NCI-H2107 (cell line): ENCODE measurements around the gene HELZ.
"Not testable (repeated sequence)": the region's sequence is repeated elsewhere in the genome, so short reads cannot be mapped to it uniquely, and the experiment has no call there.

Experiments used
- DNase-seq: peaks from one replicate; lab custom pipeline; 2025; lab: John Stamatoyannopoulos, UW

HELZ gene

DNA sequence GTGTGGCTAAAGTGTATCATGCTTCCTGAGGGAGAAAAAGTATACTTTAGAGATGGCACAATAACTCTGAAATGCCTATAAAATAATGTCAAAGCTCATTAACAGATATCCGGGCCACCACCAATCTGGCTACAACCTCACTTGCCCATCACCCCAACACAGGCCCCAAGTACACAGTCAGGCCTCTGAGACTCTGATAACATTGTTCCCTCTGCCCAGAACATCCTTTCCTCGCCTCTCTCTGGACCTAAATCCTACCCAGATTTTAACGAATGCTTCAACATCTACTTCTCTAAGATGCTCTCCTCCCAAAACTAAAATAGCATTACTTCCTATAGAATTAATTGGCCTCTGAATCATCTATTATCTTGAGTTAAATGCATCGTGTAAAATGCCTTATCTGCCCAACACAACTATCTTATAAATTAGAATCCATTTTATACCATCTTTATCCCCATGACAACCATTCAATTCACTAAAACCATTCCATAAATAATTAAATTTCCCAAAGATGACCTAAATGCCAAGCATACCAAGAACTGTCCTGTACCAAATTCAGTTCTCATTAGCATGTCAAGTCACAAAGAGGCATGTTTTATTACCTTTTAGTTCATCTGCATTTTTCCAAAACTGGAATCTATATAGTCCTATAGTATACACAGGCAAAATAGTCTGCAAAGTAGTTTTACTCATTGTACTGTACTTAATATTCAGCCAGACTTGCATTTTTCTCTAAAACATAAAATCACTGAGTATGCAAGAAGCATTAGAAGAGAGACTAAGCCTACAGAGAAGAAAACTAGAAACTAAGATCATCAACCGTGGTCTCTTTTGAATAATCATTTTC is 15.7 kb downstream of the HELZ start:
- no peak for DNase-seq

GRCh38 chr17:67227488-67227887 is 17.5 kb downstream of the HELZ start:
- no peak for DNase-seq

GRCh38 chr17:67225316-67225715 is 19.7 kb downstream of the HELZ start:
- no peak for DNase-seq

DNA sequence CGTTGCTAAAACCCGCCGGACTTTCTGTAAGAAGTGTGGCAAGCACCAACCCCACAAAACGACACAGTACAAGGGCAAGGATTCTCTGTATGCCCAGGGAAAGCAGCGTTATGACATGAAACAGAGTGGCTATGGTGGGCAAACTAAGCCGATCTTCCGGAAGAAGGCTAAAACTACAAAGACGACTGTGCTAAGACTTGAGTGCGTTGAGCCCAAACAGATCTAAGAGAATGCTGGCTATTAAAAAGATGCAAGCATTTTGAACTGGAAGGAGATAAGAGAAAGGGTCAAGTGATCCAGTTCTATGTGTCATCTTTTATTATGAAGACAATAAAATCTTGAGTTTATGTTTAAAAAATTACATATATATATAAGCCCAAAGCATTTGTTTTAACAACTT is 20.3 kb downstream of the HELZ start:
- no peak for DNase-seq

GRCh38 chr17:67223924-67224323 is 21.1 kb downstream of the HELZ start:
- DNase-seq, result no peak

DNA sequence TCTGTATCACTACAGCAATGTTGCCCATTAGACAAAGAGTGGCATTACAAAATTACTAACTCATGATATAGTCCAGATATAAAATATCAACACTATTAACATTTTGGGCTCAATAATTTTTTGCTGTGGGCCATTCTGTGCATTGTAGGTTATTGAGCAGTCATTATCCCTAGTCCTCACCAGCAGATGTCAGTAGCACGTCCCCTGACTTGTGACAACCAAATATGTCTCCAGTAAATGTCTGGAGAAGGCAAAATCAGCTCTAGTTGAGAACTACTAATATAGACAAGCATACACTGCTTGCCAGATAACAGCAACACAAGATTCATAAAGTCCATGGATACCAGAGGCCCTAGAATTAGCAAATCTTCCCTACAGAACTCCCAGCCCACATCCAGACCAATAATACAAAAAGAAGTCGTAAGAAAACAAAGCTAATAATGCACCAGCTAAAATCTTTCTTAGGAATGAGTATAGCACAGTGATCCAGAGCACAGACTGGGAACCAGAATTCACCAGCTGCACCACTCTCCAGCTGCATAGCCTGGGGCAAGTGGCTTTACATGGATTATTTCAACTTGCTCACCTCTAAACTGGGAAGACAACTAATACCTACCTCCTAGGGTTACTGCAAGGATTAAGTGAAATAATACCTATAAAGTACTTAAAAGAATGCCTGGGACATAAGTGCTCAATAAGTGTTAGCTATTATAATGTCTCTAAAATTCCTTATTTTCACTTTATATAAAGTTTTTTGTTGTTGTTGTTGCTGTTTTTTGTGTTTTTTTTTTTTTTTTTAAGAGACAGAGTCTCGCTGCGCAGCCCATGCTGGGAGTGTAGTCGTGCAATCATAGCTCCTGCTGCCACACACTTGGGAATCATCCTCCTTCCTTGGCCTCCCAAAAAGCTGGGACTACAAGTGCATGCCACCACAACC is 23.7 kb downstream of the HELZ start:
- no peak for DNase-seq

- DNase-seq, result no peak
Observed at GRCh38 chr17:67218385-67218950, 26.5 kb downstream of the HELZ start.

DNA sequence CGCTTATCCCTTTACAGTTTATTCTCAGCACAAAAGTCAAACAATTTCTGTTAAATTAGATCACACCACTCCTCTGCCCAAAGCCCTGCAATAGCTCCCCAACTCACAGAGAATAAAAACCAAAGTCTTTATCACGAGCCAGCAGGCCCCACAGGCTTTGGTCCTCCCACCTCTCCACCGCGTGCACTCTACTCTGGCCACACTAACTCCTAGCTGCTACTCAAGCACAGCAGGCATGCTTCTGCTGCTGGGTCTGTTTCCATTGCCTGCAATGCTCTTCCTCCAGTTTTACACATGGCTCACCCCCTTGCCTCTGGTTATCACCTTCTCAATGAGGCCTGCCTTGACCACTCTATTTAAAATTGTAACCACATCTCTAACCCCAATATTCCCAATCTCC is 27.6 kb downstream of the HELZ start:
- no peak for DNase-seq

GRCh38 chr17:67216578-67217320 is 28.2 kb downstream of the HELZ start:
- DNase-seq, result no peak

GRCh38 chr17:67215991-67216421 is 29.0 kb downstream of the HELZ start:
- DNase-seq, result no peak

- no peak for DNase-seq
Observed at GRCh38 chr17:67212714-67213417, 32.1 kb downstream of the HELZ start.

DNA sequence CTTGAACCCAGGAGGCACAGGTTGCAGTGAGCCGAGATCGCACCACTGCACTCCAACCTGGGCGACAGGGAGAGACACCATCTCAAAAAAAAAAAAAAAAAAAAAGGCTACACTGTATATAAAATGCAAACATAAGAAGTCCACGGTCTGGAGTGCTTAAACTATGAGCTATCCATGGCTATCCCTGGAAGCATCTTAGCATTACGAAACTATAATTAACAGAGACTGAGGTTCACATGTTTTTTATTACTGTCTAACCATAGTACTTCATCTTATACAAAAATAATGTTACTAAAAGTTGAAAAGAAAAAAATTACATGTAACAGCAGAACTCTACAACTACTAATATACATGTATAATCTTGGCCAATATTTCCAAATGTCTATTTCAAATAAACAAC is 32.8 kb downstream of the HELZ start:
- no peak for DNase-seq

DNA sequence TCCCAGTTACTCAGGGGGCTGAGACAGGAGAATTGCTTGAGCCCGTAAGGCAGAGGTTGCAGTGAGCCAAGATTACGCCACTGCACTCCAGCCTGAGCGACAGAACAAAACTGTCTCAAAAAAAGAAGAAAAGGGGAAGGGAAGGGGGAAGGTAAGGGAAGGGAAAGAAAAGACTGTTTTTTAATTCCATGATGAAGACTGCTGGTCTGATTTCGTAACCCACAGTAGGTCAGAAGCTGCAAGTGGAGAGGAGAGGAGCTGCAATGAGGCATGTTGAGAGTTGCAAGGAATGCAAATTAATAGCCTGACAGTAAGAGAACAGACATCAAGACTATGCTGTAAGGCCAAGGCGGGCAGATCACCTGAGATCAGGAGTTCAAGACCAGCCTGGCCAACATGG is 33.3 kb downstream of the HELZ start:
- no peak for DNase-seq

DNA sequence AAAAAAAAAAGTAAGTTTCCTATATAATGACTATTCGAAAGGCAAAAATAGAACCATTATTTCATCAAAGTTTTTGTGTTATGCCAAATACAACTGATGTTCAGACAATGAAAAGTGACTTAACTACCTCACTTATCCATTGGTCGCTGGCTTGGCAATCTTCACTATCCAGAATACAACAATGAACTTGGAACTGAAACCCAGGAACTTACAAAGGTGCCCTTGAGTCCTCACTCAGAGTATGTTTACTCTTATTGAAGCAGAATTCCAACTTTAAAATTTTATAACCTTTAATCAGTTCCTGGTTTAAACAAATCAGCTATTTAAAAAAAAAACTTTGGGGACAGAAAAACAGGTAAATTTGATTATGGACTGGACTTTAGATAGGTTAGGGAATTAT is 34.1 kb downstream of the HELZ start:
- DNase-seq, result no peak

DNA sequence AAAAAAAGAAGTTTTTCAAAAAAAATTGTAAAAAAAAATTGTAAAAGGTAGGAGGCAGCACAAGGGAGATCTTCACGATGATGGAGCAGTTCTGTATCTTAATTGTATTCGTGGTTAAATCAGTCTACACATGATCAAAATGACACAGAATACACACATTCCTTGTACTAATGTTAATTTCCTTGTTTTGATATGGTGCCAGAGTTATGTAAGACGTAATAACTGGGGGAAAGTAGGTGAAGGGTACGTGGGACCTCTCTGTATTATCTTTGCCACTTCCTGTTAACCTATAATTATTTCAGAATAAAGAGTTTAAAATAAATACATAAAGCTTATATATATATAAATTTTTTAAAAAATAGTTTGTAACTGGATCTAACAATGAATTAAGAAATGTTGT is 36.8 kb downstream of the HELZ start:
- DNase-seq, result no peak

- DNase-seq, result no peak
Observed at GRCh38 chr17:67203818-67204217, 41.2 kb downstream of the HELZ start.

- DNase-seq, result no peak
Observed at GRCh38 chr17:67202503-67202902, 42.5 kb downstream of the HELZ start.

- DNase-seq, result no peak
Observed at GRCh38 chr17:67200727-67201301, 44.2 kb downstream of the HELZ start.

DNA sequence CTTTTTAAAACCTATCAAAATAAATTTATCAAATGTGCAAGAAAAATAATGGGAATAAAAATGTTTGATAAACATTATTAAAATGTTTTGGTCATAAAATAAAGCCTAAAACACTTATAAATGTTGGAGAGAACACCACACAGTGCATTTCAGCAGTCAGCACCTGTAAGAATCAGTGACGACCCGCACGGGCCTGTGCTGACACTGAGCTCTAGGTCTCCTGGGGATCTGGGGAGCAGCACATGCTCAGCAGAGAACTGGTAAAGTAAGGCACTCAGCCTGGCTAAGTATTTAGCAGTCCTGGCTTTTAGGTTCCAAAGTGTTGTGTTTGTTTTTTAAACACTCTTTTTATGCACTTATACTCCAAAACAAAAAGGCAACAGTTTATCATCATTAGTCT is 46.9 kb downstream of the HELZ start:
- DNase-seq, result no peak

DNA sequence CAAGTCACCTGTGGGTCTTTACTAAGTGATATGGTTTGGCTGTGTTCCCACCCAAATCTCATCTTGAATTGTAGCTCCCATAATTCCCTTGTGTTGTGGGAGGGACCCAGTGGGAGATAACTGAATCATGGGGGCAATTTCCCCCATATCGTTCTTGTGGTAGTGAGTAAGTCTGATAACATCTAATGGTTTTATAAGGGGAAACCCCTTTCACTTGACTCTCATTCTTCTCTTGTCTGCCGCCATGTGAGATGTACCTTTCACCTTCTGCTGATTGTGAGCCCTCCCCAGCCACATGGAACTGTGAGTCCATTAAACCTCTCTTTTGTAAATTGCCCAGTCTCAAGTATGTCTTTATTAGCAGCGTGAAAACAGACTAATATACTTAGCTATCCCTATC is 48.0 kb downstream of the HELZ start:
- DNase-seq, result not testable (repeated sequence)

DNA sequence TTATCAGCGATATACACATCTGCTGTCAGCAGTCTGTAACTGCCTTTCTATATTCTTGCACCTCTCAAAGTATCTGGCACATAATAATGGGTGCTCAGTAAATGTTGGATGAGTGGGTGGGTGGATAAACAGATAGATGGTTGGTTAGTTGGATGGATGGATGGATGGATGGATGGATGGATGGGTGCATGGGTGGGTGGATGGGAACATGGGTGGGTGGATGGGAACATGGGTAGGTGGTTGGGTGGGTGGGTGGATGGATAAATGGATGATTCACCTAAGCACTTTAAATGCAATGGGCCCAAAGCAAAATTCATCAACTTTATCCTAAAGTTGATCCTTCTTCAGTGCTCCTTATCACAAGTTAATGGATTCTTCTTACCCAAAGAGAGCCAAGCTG is 48.6 kb downstream of the HELZ start:
- no peak for DNase-seq
